Mesendoderm (in vitro differentiated cells): ENCODE measurements around the gene PEDS1.

Experiments used
- DNase-seq: peaks from one replicate; pipeline ENCODE4 v3.0.0; 2013
- H2AK5ac ChIP-seq: 2 replicates; pipeline ENCODE4 v1.6.1; 2013; ENCODE audit warnings: low read length, inconsistent platforms
- H2BK120ac ChIP-seq: 2 replicates; pipeline ENCODE4 v1.6.1; 2013; ENCODE audit warnings: low read depth, mild to moderate bottlenecking, low read length, moderate library complexity, mixed read lengths
- H2BK15ac ChIP-seq: replicated peaks from 2 replicates; pipeline ENCODE4 v1.6.1; 2013; ENCODE audit warnings: low read depth, mild to moderate bottlenecking, moderate library complexity
- H2BK5ac ChIP-seq: 2 replicates; pipeline ENCODE4 v1.6.1; 2013; ENCODE audit warnings: low read length, inconsistent platforms
- H3K18ac ChIP-seq: 2 replicates; pipeline ENCODE4 v1.6.1; 2013; ENCODE audit warnings: mild to moderate bottlenecking, low read length, mixed read lengths
- H3K23ac ChIP-seq: one replicate; pipeline ENCODE4 v1.6.1; 2013; ENCODE audit warnings: low read length
- H3K27ac ChIP-seq: 2 replicates; pipeline ENCODE4 v1.5.1; 2013; ENCODE audit warnings: low read depth, mild to moderate bottlenecking, inconsistent platforms, low read length, moderate library complexity
- H3K27me3 ChIP-seq: 2 replicates; pipeline ENCODE4 v1.6.1; 2013; ENCODE audit warnings: low read length, control low read depth, mild to moderate bottlenecking, inconsistent platforms; ENCODE audit not compliant: insufficient read depth, poor library complexity
- H3K36me3 ChIP-seq: 2 replicates; pipeline ENCODE4 v1.6.1; 2013; ENCODE audit warnings: low read length, inconsistent platforms; ENCODE audit not compliant: control insufficient read depth, insufficient read depth
- H3K4ac ChIP-seq: one replicate; pipeline ENCODE4 v1.6.1; 2013; ENCODE audit warnings: low read depth, mild to moderate bottlenecking, low read length, moderate library complexity
- H3K4me1 ChIP-seq: 2 replicates; pipeline ENCODE4 v1.6.1; 2013; ENCODE audit warnings: low read depth, low read length, inconsistent platforms; ENCODE audit not compliant: control insufficient read depth
- H3K4me2 ChIP-seq: 2 replicates; pipeline ENCODE4 v1.6.1; 2013; ENCODE audit warnings: low read length
- H3K4me3 ChIP-seq: 2 replicates; pipeline ENCODE4 v1.5.1; 2013; ENCODE audit warnings: mild to moderate bottlenecking, low read length
- H3K56ac ChIP-seq: one replicate; pipeline ENCODE4 v1.6.1; 2013; ENCODE audit warnings: low read length
- H3K79me1 ChIP-seq: 2 replicates; pipeline ENCODE4 v1.6.1; 2013; ENCODE audit warnings: low read length, inconsistent platforms
- H3K79me2 ChIP-seq: 2 replicates; pipeline ENCODE4 v1.6.1; 2013; ENCODE audit warnings: mild to moderate bottlenecking, low read length; ENCODE audit not compliant: control insufficient read depth, insufficient read depth
- H3K9ac ChIP-seq: 2 replicates; pipeline ENCODE4 v1.6.1; 2013; ENCODE audit warnings: low read length, inconsistent platforms
- H4K5ac ChIP-seq: one replicate; pipeline ENCODE4 v1.6.1; 2013; ENCODE audit warnings: low read length
- H4K8ac ChIP-seq: one replicate; pipeline ENCODE4 v1.6.1; 2013; ENCODE audit warnings: low read depth, mild to moderate bottlenecking, control low read depth, low read length, moderate library complexity
- WGBS: extraction: QIAGEN DNeasy Blood & Tissue Kit; methylation state at CpG from one replicate; pipeline ENCODE4 v1.1.7; 2013; ENCODE audit warnings: low lambda C conversion rate, missing lambda C conversion rate; ENCODE audit not compliant: insufficient coverage; ENCODE audit errors: extremely low coverage; 5-methylcytosine and 5-hydroxymethylcytosine counted together

PEDS1 gene

DNA sequence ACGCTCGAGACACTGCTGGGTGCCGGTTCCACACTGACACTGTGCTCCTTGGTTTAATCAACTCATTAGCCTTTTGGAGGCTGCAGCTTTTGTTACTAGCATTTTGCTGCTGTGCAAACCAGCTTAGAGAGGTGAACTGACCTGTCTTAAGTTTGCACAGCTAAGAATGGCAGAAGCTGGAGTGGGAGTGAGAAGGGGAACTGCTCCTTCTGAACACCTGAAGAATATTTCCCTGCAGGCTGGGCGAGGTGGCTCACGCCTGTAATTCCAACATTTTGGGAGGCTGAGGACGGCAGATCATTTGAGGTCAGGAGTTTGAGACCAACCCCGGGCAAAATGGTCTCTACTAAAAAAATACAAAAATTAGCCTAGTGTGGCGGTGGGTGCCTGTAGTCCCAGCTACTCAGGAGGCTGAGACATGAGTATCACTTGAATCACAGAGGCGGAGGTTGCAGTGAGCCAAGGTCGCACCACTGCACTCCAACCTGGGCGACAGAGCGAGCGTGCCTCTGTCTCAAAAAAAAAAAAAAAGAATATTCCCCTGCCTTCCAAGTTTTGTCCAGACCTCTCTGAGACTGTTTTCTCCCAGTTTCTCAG lies 42.1 kb upstream of the PEDS1 start:
- no peak overlapping the region for H3K27ac ChIP-seq
- no peak overlapping the region for H3K4ac ChIP-seq
- no peak overlapping the region for H3K56ac ChIP-seq
- H3K4me3 ChIP-seq = no peak overlapping the region
- H3K9ac ChIP-seq = no peak overlapping the region
- no peak overlapping the region for H2BK120ac ChIP-seq
- no peaks in the 10 kb centered on the region for H3K27me3 ChIP-seq
- no peak overlapping the region for H3K23ac ChIP-seq
- H3K18ac ChIP-seq = no peak overlapping the region
- H3K79me1 ChIP-seq = peaks cover 16% of the 10 kb centered on the region
- no peak overlapping the region for H3K4me2 ChIP-seq
- H2BK15ac ChIP-seq = no peak overlapping the region
- no peak overlapping the region for H2AK5ac ChIP-seq
- H4K8ac ChIP-seq = no peak overlapping the region
- H2BK5ac ChIP-seq = no peak overlapping the region
- H3K79me2 ChIP-seq = peaks cover 20% of the 10 kb centered on the region
- H4K5ac ChIP-seq = no peak overlapping the region
- no CpG with 5 or more reads among the region's 13 CpGs for WGBS
- no peaks in the 10 kb centered on the region for H3K36me3 ChIP-seq
- H3K4me1 ChIP-seq = peaks cover 16% of the 10 kb centered on the region
- DNase-seq = no peak

DNA sequence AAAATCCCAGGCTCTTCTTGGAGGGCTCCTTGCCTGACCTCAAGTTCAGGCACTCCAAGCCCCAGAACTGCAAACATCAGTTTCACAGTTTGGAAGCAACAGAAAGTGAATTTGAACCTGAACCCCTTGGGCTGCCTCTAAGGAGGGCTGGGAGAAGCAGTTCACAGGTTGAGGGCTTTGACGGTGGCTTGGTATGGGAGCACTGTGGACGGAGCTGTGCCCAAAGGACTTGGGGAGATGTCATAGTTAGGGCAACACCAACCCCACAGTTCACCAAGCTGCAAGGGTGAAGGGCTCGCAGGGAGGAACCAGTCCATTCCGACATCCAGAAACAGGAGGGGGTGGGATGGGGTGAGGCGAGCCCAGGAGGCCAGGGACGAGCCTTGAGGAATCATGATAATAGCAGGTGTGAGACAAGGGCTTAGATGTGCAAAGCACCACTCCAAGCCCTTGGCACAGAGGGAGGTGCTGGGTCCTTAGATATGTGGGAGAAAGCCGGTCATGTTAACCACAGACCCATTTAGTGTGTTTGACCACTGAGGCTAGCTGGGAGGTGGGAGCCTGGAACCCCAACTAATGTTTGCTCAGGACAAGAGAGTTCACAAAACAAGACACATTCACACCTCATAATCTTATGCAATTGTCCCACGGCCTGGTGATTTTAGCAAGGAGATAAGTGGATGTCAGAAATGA lies 41.5 kb upstream of the PEDS1 start:
- WGBS = no CpG with 5 or more reads among the region's 8 CpGs

DNA sequence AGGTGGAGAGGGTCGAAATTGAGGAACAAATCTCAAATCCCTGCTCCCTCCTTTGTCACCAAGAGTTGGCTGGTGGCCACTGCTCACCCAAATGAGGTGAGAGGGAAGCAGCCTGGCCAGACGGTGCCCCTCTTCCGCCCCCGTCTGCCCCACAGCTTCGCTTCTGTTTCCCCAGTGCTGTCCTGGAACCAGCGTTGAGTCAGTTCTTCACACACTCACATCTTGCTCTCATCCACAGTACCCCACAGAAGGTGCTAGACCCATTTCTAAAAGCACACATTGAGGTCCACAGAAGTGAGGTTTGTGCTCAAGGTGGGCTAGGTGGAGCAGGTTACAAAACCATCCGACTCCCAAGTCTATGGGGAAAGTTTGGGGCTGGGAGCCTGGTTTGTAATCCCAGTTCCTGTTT lies 40.9 kb upstream of the PEDS1 start:
- peaks cover 16% of the 10 kb centered on the region for H3K4me1 ChIP-seq
- no peaks in the 10 kb centered on the region for H3K27me3 ChIP-seq
- no peak overlapping the region for H4K8ac ChIP-seq
- no peak overlapping the region for H4K5ac ChIP-seq
- no peak overlapping the region for H3K4ac ChIP-seq
- peaks cover 20% of the 10 kb centered on the region for H3K79me2 ChIP-seq
- H3K36me3 ChIP-seq = no peaks in the 10 kb centered on the region
- H3K27ac ChIP-seq = no peak overlapping the region
- H3K79me1 ChIP-seq = peaks cover 16% of the 10 kb centered on the region
- H3K9ac ChIP-seq = no peak overlapping the region
- no peak overlapping the region for H3K4me3 ChIP-seq
- H3K18ac ChIP-seq = no peak overlapping the region
- no peak overlapping the region for H2BK5ac ChIP-seq
- H2BK15ac ChIP-seq = no peak overlapping the region
- peak overlapping the region; percentile 93 for H3K56ac ChIP-seq
- no peak overlapping the region for H2AK5ac ChIP-seq
- peak overlapping the region; percentile 67 for H3K23ac ChIP-seq
- H3K4me2 ChIP-seq = no peak overlapping the region
- DNase-seq = no peak
- H2BK120ac ChIP-seq = no peak overlapping the region
- no CpG with 5 or more reads among the region's 7 CpGs for WGBS

More for the DNA sequence above, 41.5 kb upstream of the PEDS1 start:
- DNase-seq = peak; percentile 53
- no peak overlapping the region for H3K4me3 ChIP-seq
- no peak overlapping the region for H4K8ac ChIP-seq
- no peak overlapping the region for H3K18ac ChIP-seq
- no peak overlapping the region for H3K4me2 ChIP-seq
- H3K27me3 ChIP-seq = no peaks in the 10 kb centered on the region
- no peak overlapping the region for H3K23ac ChIP-seq
- H3K79me1 ChIP-seq = peaks cover 16% of the 10 kb centered on the region
- no peak overlapping the region for H2BK120ac ChIP-seq
- no peak overlapping the region for H2AK5ac ChIP-seq
- no peak overlapping the region for H3K27ac ChIP-seq
- H3K79me2 ChIP-seq = peaks cover 20% of the 10 kb centered on the region
- no peak overlapping the region for H2BK15ac ChIP-seq
- no peak overlapping the region for H4K5ac ChIP-seq
- H3K56ac ChIP-seq = no peak overlapping the region
- H3K4ac ChIP-seq = no peak overlapping the region
- no peaks in the 10 kb centered on the region for H3K36me3 ChIP-seq
- H3K9ac ChIP-seq = no peak overlapping the region
- no peak overlapping the region for H2BK5ac ChIP-seq
- H3K4me1 ChIP-seq = peaks cover 16% of the 10 kb centered on the region

DNA sequence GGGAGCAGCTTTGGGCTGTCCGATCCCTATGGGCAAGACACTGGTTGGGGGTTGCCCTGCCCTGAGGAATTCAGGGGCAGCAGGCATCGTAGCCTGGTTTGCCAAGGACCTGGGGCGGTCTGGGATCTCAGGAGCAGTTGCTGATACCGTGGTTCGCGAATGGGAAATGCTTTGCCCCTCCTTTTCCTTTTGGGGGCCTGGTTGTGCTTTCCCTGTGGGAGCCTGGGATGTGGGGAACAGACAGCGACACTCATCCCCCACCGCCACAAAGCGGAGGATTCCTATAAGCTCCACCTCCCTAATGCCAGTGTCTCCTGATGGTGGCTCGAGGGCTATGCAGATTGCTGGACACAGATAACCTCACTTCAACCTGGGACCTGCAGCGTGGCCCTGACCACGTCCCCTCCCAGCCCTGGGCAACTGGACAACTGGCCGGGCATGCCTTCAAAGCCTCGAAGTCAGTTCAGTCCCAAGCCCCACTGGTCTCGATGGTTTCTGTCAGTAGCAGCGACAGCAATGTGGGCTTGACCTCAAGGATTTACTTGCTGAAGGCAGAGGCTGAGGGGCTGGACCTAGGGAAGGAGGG lies 40.4 kb upstream of the PEDS1 start:
- Histone ChIP-seq H4K8ac (no peak overlapping the region), H3K18ac (no peak overlapping the region), H3K56ac (peak overlapping the region; percentile 93), H3K4me3 (no peak overlapping the region), H3K23ac (peak overlapping the region; percentile 89), H3K4me2 (peak overlapping the region; percentile 91), H3K79me1 (peaks cover 16% of the 10 kb centered on the region), H3K27me3 (no peaks in the 10 kb centered on the region), H2AK5ac (no peak overlapping the region), H3K9ac (peak overlapping the region; percentile 91), H4K5ac (no peak overlapping the region), H2BK15ac (no peak overlapping the region), H3K27ac (no peak overlapping the region), H3K4me1 (peaks cover 16% of the 10 kb centered on the region), H2BK120ac (no peak overlapping the region), H2BK5ac (no peak overlapping the region), H3K79me2 (peaks cover 20% of the 10 kb centered on the region), H3K36me3 (no peaks in the 10 kb centered on the region), H3K4ac (no peak overlapping the region)
- DNase-seq = peak; percentile 38
- WGBS = no CpG with 5 or more reads among the region's 16 CpGs

DNA sequence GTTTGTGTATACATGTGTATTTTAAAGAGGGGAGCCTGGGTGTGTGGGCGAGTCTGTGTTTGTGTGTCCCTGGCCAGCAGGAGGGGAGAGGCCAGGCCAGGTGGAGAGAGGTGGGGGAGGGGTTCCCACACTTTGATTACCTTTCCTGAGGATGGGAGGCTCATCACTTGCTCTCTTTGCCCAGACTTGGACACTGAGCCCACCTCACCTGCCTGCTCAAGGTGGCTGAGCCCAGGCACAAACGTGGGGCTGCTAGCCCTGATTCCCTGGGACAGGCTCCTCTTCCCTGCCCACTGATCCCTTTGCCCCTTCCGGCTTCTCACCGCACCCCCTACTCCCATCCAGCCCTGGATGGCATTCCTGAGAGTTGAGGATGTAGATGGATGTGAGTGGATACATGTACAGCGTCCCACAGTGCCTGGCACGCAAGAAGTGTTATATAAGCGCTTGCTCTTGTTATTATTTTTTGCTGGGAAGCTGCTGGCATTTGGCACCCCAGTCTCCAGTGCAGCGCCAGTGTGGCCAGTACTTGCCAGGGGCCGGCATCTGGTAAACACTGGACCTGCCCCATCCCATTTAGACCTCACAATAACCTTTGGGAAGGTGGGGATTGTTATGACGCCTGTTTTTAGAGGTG lies 39.8 kb upstream of the PEDS1 start:
- Histone ChIP-seq H4K8ac (no peak overlapping the region), H4K5ac (no peak overlapping the region), H3K4me3 (peak overlapping the region; percentile 76), H3K18ac (peak overlapping the region; percentile 33), H3K56ac (peak overlapping the region; percentile 93), H2BK15ac (no peak overlapping the region), H3K23ac (peak overlapping the region; percentile 89), H3K4me1 (peaks cover 16% of the 10 kb centered on the region), H2AK5ac (no peak overlapping the region), H3K36me3 (no peaks in the 10 kb centered on the region), H3K27me3 (no peaks in the 10 kb centered on the region), H3K27ac (no peak overlapping the region), H3K4me2 (peak overlapping the region; percentile 91), H3K4ac (no peak overlapping the region), H3K9ac (peak overlapping the region; percentile 91), H2BK120ac (no peak overlapping the region), H2BK5ac (no peak overlapping the region), H3K79me2 (peaks cover 20% of the 10 kb centered on the region), H3K79me1 (peaks cover 16% of the 10 kb centered on the region)
- no CpG with 5 or more reads among the region's 10 CpGs for WGBS
- DNase-seq = no peak
